CD4-positive, alpha-beta T cell treated with Interleukin-10 for 1 hour (primary cell): ENCODE measurements around the gene METAP1.
A peak's percentile ranks its signal among the peaks of the same experiment; 100 is the strongest.
"Not testable (repeated sequence)": the region's sequence is repeated elsewhere in the genome, so short reads cannot be mapped to it uniquely, and the experiment has no call there.

Experiments
- DNase-seq: peaks from one replicate; pipeline ENCODE4 v3.0.0-alpha.2; 2020

The METAP1 gene

GRCh38 chr4:98998551-98998950 lies 3.0 kb downstream of the METAP1 start:
- DNase-seq = no peak

GRCh38 chr4:99002279-99002678 lies 6.8 kb downstream of the METAP1 start:
- no peak for DNase-seq

GRCh38 chr4:99008051-99008450 lies 12.5 kb downstream of the METAP1 start:
- no peak for DNase-seq

- DNase-seq = no peak
These were observed 16.4 kb downstream of the METAP1 start for GRCh38 chr4:99011910-99012309.

GRCh38 chr4:99013402-99013843 lies 17.9 kb downstream of the METAP1 start:
- no peak for DNase-seq

GRCh38 chr4:99013884-99014523 lies 18.5 kb downstream of the METAP1 start:
- no peak for DNase-seq

- no peak for DNase-seq
These were observed 25.9 kb downstream of the METAP1 start for GRCh38 chr4:99021386-99021785.

GRCh38 chr4:99022566-99022965 lies 27.0 kb downstream of the METAP1 start:
- no peak for DNase-seq

GRCh38 chr4:99023800-99024251 lies 28.3 kb downstream of the METAP1 start:
- DNase-seq = not testable (repeated sequence)

GRCh38 chr4:99024481-99025275 lies 29.2 kb downstream of the METAP1 start:
- DNase-seq = no peak

GRCh38 chr4:99025506-99025905 lies 30.0 kb downstream of the METAP1 start:
- no peak for DNase-seq

GRCh38 chr4:99027304-99027703 lies 31.8 kb downstream of the METAP1 start:
- no peak for DNase-seq

GRCh38 chr4:99028187-99028586 lies 32.7 kb downstream of the METAP1 start:
- DNase-seq = no peak

GRCh38 chr4:99029018-99029735 lies 33.7 kb downstream of the METAP1 start:
- no peak for DNase-seq

GRCh38 chr4:99029852-99030251 lies 34.3 kb downstream of the METAP1 start:
- no peak for DNase-seq

- no peak for DNase-seq
These were observed 38.4 kb downstream of the METAP1 start for GRCh38 chr4:99033956-99034355.

GRCh38 chr4:99038213-99038612 lies 42.7 kb downstream of the METAP1 start:
- DNase-seq = no peak

GRCh38 chr4:99043346-99043745 lies 47.8 kb downstream of the METAP1 start:
- peak; percentile 56 for DNase-seq

- DNase-seq = no peak
These were observed 52.2 kb downstream of the METAP1 start for GRCh38 chr4:99047710-99048109.

GRCh38 chr4:99052902-99053301 lies 57.4 kb downstream of the METAP1 start:
- DNase-seq = no peak

GRCh38 chr4:99054428-99054994 lies 59.0 kb downstream of the METAP1 start:
- DNase-seq = no peak

GRCh38 chr4:99058228-99058627 lies 62.7 kb downstream of the METAP1 start:
- no peak for DNase-seq

- no peak for DNase-seq
These were observed 64.0 kb downstream of the METAP1 start for GRCh38 chr4:99059550-99059949.
